ENCODE measurements around the gene GMNC. TPM values are rescaled to one million over a fixed set of nuclear protein-coding genes. Genes with fewer than 3 reads are reported as not detected.
"Not testable (repeated sequence)": the region's sequence is repeated elsewhere in the genome, so short reads cannot be mapped to it uniquely, and the experiment has no call there.

GMNC gene
- total RNA-seq, 6 donors from 2014 or later = 0.49 TPM; not detected in 5

DNA sequence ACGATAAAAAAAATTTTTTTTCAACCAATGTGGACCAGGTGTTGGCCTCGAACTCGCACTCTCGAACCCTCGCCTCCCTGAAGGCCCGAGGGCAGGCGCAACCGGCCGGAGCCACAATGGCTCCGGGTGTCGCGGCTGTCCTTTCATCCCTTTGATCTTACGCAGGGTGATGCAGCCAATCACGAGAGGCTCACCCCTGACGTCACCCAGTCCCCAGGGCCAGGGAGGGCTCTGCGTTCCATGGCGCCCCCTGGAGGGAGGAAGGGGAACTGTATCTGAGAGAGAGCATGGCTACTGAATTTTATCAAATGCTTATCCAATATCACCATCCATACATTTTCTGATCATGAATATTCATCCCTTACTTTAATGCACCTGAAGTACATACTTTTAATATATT lies 15.4 kb upstream of the GMNC start:
- no peaks in the 10 kb centered on the region for H3K4me1 ChIP-seq
- TF ChIP-seq EP300 (IDR thresholded peaks at IDR 0.05) = no peak
- TF ChIP-seq, protein P1, sequence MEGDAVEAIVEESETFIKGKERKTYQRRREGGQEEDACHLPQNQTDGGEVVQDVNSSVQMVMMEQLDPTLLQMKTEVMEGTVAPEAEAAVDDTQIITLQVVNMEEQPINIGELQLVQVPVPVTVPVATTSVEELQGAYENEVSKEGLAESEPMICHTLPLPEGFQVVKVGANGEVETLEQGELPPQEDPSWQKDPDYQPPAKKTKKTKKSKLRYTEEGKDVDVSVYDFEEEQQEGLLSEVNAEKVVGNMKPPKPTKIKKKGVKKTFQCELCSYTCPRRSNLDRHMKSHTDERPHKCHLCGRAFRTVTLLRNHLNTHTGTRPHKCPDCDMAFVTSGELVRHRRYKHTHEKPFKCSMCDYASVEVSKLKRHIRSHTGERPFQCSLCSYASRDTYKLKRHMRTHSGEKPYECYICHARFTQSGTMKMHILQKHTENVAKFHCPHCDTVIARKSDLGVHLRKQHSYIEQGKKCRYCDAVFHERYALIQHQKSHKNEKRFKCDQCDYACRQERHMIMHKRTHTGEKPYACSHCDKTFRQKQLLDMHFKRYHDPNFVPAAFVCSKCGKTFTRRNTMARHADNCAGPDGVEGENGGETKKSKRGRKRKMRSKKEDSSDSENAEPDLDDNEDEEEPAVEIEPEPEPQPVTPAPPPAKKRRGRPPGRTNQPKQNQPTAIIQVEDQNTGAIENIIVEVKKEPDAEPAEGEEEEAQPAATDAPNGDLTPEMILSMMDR (IDR thresholded peaks at IDR 0.05) = peak in 2 of 6 experiments; percentile 11 to 14
- no peaks in the 10 kb centered on the region for H3K9me3 ChIP-seq
- WGBS, 2 donors = 78 to 87% methylated on average over 17 of the region's 17 CpGs
- ATAC-seq (ENCODE audit: low FRiP score in 2 of 2) (no peak), DNase-seq (peak in 1 of 2 donors; percentile 49)
- no peaks in the 10 kb centered on the region for H3K27me3 ChIP-seq
- no peak overlapping the region for H3K27ac ChIP-seq
- no peaks in the 10 kb centered on the region for H3K36me3 ChIP-seq
- H3K4me3 ChIP-seq = no peak overlapping the region

DNA sequence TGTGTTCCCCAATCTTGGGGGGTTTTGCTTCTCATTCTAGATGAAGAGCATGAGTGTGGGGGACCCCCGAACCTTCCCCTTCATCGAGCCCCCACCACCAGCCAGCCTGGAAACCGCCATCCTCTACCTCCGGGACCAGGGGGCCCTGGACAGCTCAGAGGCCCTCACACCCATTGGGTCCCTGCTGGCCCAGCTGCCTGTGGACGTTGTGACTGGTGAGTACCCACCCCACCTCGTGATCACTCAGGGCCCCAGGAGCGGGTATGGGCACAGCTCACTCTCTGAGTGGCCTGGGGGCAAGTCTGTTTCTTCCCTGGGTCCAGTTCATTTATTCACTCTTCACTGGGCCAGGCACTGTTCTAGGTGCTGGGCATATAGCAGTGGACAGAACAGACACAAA lies 13.9 kb upstream of the GMNC start:
- H3K4me3 ChIP-seq, H3K27ac ChIP-seq, H3K9me3 ChIP-seq, H3K27me3 ChIP-seq, H3K4me1 ChIP-seq, H3K36me3 ChIP-seq: not testable (repeated sequence)
- WGBS, 2 donors = 98 to 100% methylated on average over 4 to 5 of the region's 7 CpGs
- DNase-seq = peak in 1 of 2 donors; percentile 23
- peak in 1 of 2 donors; percentile 23 for ATAC-seq (ENCODE audit: low FRiP score in 2 of 2)

DNA sequence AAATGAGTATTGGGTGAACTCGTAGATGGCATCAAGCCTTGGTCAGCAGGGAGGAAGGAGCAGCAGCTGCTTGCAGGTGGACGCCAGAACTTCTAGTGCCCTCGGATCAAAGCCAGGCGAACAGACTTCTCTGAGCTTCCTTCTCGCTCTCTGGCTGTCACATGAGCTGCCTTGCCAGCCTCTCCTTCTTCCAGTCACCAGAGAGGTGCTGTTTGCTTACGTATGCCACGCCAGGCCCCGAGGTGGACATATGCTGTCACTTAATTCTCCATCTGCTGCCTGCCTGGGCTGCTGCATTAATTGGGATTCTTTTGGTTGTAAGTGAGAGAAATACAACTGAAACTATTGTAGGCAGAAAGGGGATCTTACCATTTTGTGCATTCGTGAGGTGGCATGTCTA lies 12.6 kb upstream of the GMNC start:
- H3K27me3 ChIP-seq; H3K4me1 ChIP-seq; H3K27ac ChIP-seq; ATAC-seq (ENCODE audit: low FRiP score in 2 of 2); H3K4me3 ChIP-seq; H3K36me3 ChIP-seq; DNase-seq; H3K9me3 ChIP-seq: not testable (repeated sequence)
- WGBS, 2 donors = 84 to 94% methylated on average over 5 to 7 of the region's 9 CpGs

DNA sequence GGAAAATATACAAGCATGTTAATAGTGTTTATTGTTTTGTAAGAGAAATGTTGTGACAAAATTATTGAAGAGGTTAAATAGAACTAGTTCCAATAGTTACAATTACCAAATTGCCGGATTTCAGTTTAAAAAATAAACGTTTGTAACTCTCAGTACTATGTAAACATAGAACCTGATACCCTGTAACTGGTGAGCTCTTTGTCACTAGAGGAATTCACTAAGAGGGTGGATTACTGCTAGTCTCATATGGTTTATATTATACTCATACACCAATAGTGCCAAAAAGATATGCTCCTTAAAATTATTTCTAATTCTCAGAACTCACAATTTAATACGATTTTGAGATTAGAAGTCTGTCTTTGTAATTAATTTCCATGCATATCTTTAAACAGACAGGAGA lies 7.6 kb upstream of the GMNC start:
- H3K27me3 ChIP-seq = no peaks in the 10 kb centered on the region
- H3K9me3 ChIP-seq = no peaks in the 10 kb centered on the region
- H3K4me1 ChIP-seq = no peaks in the 10 kb centered on the region
- no peak overlapping the region for H3K4me3 ChIP-seq
- H3K27ac ChIP-seq = no peak overlapping the region
- no peaks in the 10 kb centered on the region for H3K36me3 ChIP-seq
- no peak for TF ChIP-seq POLR2AphosphoS5 (IDR thresholded peaks at IDR 0.05)
- TF ChIP-seq POLR2A (IDR thresholded peaks at IDR 0.05) = no peak
- 55 to 60% methylated on average over 3 of the region's 3 CpGs for WGBS, 2 donors
- DNase-seq = no peak
- ATAC-seq (ENCODE audit: low FRiP score in 2 of 2) = no peak

DNA sequence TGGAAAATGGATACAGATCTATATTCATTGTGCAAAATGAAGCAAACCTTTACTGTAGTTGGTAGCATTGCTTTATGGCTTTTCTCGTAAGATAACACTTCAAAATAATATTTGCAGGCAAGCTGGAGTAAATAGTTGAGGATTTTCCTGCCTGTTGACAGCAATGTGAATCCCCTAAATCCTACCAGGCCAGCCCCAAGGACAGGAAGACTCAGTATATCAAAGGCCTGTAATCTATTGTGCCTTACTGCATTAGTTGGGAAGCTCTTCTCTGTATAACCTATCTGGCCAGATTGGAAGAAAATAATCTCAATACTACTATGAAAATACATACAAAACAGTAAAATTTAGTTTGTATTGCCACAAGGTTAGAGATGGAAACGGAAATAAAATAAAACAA lies 4.6 kb upstream of the GMNC start:
- Histone ChIP-seq H3K4me1 (peaks cover 0 to 8% (median 1%) of the 10 kb centered on the region in 4 donors), H3K4me3 (no peak overlapping the region), H3K27ac (no peak overlapping the region), H3K9me3 (no peaks in the 10 kb centered on the region), H3K27me3 (no peaks in the 10 kb centered on the region), H3K36me3 (no peaks in the 10 kb centered on the region)
- DNase-seq = no peak
- WGBS, 2 donors = 74 to 79% methylated on average over 2 of the region's 2 CpGs
- no peak for ATAC-seq (ENCODE audit: low FRiP score in 2 of 2)
- TF ChIP-seq POLR2A (IDR thresholded peaks at IDR 0.05) (no peak), EP300 (IDR thresholded peaks at IDR 0.05) (no peak), POLR2AphosphoS5 (IDR thresholded peaks at IDR 0.05) (no peak)
- TF ChIP-seq, protein P1 (IDR thresholded peaks at IDR 0.05) = no peak

DNA sequence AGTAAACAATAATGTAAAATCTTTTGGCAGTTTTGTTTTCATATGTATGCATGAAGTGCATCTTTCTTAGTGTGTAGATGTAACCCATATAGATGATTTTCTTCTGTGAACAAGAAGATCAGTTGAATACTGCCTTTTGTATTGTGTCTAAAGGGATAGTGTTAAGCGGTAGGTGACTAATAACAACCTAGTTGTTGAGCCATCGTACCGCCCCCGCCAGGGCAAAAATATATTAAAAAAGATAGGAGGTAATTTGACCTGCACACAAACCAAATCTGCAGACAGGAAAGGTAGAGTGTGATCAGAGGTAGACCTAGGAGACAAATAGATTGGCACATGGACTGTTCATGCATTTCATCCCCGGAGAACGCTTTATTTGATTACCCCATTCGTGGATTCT lies 3.3 kb upstream of the GMNC start:
- no peak for ATAC-seq (ENCODE audit: low FRiP score in 2 of 2)
- H3K9me3 ChIP-seq = no peaks in the 10 kb centered on the region
- TF ChIP-seq POLR2A (IDR thresholded peaks at IDR 0.05) (no peak), EP300 (IDR thresholded peaks at IDR 0.05) (no peak), POLR2AphosphoS5 (IDR thresholded peaks at IDR 0.05) (no peak)
- TF ChIP-seq, protein P1 (IDR thresholded peaks at IDR 0.05) = no peak
- no peak overlapping the region for H3K4me3 ChIP-seq
- DNase-seq = no peak
- WGBS, 2 donors = 60 to 68% methylated on average over 7 of the region's 7 CpGs
- peaks cover 0 to 8% (median 1%) of the 10 kb centered on the region in 4 donors for H3K4me1 ChIP-seq
- H3K36me3 ChIP-seq = no peaks in the 10 kb centered on the region
- no peak overlapping the region for H3K27ac ChIP-seq
- H3K27me3 ChIP-seq = no peaks in the 10 kb centered on the region

Data from upper lobe of left lung (tissue), 6 donors.